ENCODE measurements around the gene KCNS1. TPM values are rescaled to one million over a fixed set of nuclear protein-coding genes. Genes with fewer than 3 reads are reported as not detected.
"Not testable (repeated sequence)": the region's sequence is repeated elsewhere in the genome, so short reads cannot be mapped to it uniquely, and the experiment has no call there.

The KCNS1 gene
- total RNA-seq, 1 experiment from 2014 or later = not detected

DNA sequence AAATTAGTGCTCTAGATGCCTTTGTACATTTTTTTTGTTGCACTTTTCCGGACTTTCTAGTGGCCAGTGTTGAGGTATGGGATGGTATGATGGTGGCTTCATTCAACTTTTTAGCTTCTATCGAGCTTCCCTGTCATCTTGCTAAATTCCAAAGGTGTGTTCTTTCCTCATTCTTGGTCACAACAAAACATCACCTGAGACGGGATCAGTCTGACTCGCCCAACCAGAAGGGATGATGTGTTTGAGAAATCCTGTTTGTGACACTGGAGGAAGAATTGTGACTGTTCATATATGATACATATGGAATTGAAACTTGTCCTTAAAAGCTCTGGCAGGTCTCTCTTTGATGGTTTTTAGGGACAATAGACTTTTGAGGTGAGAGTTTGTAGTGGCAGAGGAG, 33.8 kb downstream of the KCNS1 start:
- CTCF ChIA-PET = no interaction called here
- Histone ChIP-seq H3K79me2 (ENCODE audit: low read length) (peaks cover 16% of the 10 kb centered on the region), H3F3A (ENCODE audit: low read length, unreplicated experiment) (no peaks in the 10 kb centered on the region), H3K4me1 (ENCODE audit: insufficient read depth, low read length) (peaks cover 24% of the 10 kb centered on the region), H3K4me3 (ENCODE audit: low read length) (no peak overlapping the region), H2AFZ (ENCODE audit: low read length) (no peak overlapping the region), H3K9ac (ENCODE audit: low read length) (no peak overlapping the region), H3K27ac (ENCODE audit: low read length) (no peak overlapping the region), H3K36me3 (ENCODE audit: low read depth, low read length) (no peaks in the 10 kb centered on the region; the same call in 1 of the 2 replicates), H3K9me3 (ENCODE audit: low read length) (no peaks in the 10 kb centered on the region), H3K4me2 (ENCODE audit: low read length) (no peak overlapping the region), H4K20me1 (ENCODE audit: low read length) (no peaks in the 10 kb centered on the region), H3K9me2 (replicated peaks; ENCODE audit: low read length) (no peaks in the 10 kb centered on the region), H3K27me3 (ENCODE audit: low read length) (no peaks in the 10 kb centered on the region)
- TF ChIP-seq EZH2phosphoT487 (IDR thresholded peaks at IDR 0.05; ENCODE audit: borderline replicate concordance, low read length) = no peak
- TF ChIP-seq EZH2 (IDR thresholded peaks at IDR 0.05; ENCODE audit: low read length, unreplicated experiment) = no peak
- TF ChIP-seq, protein P1, sequence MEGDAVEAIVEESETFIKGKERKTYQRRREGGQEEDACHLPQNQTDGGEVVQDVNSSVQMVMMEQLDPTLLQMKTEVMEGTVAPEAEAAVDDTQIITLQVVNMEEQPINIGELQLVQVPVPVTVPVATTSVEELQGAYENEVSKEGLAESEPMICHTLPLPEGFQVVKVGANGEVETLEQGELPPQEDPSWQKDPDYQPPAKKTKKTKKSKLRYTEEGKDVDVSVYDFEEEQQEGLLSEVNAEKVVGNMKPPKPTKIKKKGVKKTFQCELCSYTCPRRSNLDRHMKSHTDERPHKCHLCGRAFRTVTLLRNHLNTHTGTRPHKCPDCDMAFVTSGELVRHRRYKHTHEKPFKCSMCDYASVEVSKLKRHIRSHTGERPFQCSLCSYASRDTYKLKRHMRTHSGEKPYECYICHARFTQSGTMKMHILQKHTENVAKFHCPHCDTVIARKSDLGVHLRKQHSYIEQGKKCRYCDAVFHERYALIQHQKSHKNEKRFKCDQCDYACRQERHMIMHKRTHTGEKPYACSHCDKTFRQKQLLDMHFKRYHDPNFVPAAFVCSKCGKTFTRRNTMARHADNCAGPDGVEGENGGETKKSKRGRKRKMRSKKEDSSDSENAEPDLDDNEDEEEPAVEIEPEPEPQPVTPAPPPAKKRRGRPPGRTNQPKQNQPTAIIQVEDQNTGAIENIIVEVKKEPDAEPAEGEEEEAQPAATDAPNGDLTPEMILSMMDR (conservative IDR thresholded peaks at IDR 0.05; ENCODE audit: low read depth, low read length) = no peak
- peak; percentile 44 for DNase-seq
- no TSS peak for BruUV-seq (replicated peaks)
- intact Hi-C loops (cut with micrococcal nuclease) = no loop called here
- POLR2A ChIA-PET (ENCODE audit: unreplicated experiment) = no interaction called here
- ATAC-seq = no peak

DNA sequence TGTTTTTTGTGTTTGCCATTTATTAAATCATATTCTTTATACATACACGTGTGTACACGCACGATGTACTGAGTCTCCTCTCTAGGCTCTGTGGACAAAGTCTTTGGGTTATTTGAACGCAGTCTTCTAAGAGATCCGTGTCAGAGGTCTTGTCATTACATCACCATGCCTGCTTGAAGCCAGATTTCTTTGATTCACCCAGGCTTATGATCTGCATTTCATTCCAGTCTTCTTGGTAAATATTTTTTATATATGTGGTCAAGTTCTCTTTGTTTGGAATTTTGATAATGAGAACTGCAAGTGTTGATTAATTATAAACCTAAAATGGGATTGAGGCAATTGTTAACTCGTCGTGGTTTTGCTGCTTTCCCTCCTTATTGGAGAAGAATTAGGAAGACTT, 34.6 kb downstream of the KCNS1 start:
- H3K9me3 ChIP-seq (ENCODE audit: low read length) = no peaks in the 10 kb centered on the region
- BruUV-seq (replicated peaks) = no TSS peak
- no peak overlapping the region for H3K4me3 ChIP-seq (ENCODE audit: low read length)
- no peaks in the 10 kb centered on the region; the same call in 1 of the 2 replicates for H3K36me3 ChIP-seq (ENCODE audit: low read depth, low read length)
- no peak for DNase-seq
- no peak for ATAC-seq
- H3K27ac ChIP-seq (ENCODE audit: low read length) = no peak overlapping the region
- peaks cover 16% of the 10 kb centered on the region for H3K79me2 ChIP-seq (ENCODE audit: low read length)
- ChIA-PET POLR2A (ENCODE audit: unreplicated experiment) (no interaction called here), CTCF (no interaction called here)
- no peak overlapping the region for H3K4me2 ChIP-seq (ENCODE audit: low read length)
- H3F3A ChIP-seq (ENCODE audit: low read length, unreplicated experiment) = no peaks in the 10 kb centered on the region
- H3K4me1 ChIP-seq (ENCODE audit: insufficient read depth, low read length) = peaks cover 31% of the 10 kb centered on the region
- no peaks in the 10 kb centered on the region for H3K9me2 ChIP-seq (replicated peaks; ENCODE audit: low read length)
- TF ChIP-seq EZH2 (IDR thresholded peaks at IDR 0.05; ENCODE audit: low read length, unreplicated experiment) = no peak
- TF ChIP-seq, protein P1 (conservative IDR thresholded peaks at IDR 0.05; ENCODE audit: low read depth, low read length) = no peak
- TF ChIP-seq EZH2phosphoT487 (IDR thresholded peaks at IDR 0.05; ENCODE audit: borderline replicate concordance, low read length) = no peak
- intact Hi-C loops (cut with micrococcal nuclease) = no loop called here
- no peak overlapping the region for H2AFZ ChIP-seq (ENCODE audit: low read length)
- H3K27me3 ChIP-seq (ENCODE audit: low read length) = no peaks in the 10 kb centered on the region
- H3K9ac ChIP-seq (ENCODE audit: low read length) = no peak overlapping the region
- no peaks in the 10 kb centered on the region for H4K20me1 ChIP-seq (ENCODE audit: low read length)

DNA sequence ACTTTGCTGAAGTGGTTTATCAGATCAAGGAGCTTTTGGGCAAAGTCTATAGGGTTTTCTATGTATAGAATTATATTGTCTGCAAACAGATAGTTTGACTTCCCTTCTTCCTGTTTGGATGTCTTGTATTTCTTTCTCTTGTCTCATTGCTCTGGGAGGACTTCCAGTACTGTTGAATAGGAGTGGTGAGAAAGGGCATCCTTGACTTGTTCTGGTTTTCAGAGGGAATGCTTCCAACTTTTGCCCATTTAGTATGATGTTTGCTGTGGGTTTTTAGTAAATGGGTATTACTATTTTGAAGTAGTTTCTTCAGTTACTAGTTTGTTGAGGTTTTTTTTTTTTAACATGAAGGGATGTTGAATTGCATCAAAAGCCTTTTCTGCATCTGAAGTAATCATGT, 36.1 kb downstream of the KCNS1 start:
- H3K4me1 ChIP-seq (ENCODE audit: insufficient read depth, low read length) = peaks cover 41% of the 10 kb centered on the region
- H4K20me1 ChIP-seq (ENCODE audit: low read length) = no peaks in the 10 kb centered on the region
- intact Hi-C loops (cut with micrococcal nuclease) = no loop called here
- CTCF ChIA-PET = no interaction called here
- H3K4me3 ChIP-seq (ENCODE audit: low read length) = no peak overlapping the region
- H3K79me2 ChIP-seq (ENCODE audit: low read length) = peaks cover 16% of the 10 kb centered on the region
- no peak overlapping the region for H3K9ac ChIP-seq (ENCODE audit: low read length)
- H3K9me2 ChIP-seq (replicated peaks; ENCODE audit: low read length) = no peaks in the 10 kb centered on the region
- TF ChIP-seq EZH2 (IDR thresholded peaks at IDR 0.05; ENCODE audit: low read length, unreplicated experiment) (no peak), EZH2phosphoT487 (IDR thresholded peaks at IDR 0.05; ENCODE audit: borderline replicate concordance, low read length) (no peak)
- TF ChIP-seq, protein P1 (conservative IDR thresholded peaks at IDR 0.05; ENCODE audit: low read depth, low read length) = no peak
- no peaks in the 10 kb centered on the region for H3F3A ChIP-seq (ENCODE audit: low read length, unreplicated experiment)
- no peak overlapping the region for H2AFZ ChIP-seq (ENCODE audit: low read length)
- no peak overlapping the region for H3K27ac ChIP-seq (ENCODE audit: low read length)
- ATAC-seq = no peak
- H3K36me3 ChIP-seq (ENCODE audit: low read depth, low read length) = no peaks in the 10 kb centered on the region; the same call in 1 of the 2 replicates
- H3K4me2 ChIP-seq (ENCODE audit: low read length) = no peak overlapping the region
- BruUV-seq (replicated peaks) = no TSS peak
- H3K27me3 ChIP-seq (ENCODE audit: low read length) = no peaks in the 10 kb centered on the region
- H3K9me3 ChIP-seq (ENCODE audit: low read length) = no peaks in the 10 kb centered on the region
- no peak for DNase-seq
- POLR2A ChIA-PET (ENCODE audit: unreplicated experiment) = no interaction called here

DNA sequence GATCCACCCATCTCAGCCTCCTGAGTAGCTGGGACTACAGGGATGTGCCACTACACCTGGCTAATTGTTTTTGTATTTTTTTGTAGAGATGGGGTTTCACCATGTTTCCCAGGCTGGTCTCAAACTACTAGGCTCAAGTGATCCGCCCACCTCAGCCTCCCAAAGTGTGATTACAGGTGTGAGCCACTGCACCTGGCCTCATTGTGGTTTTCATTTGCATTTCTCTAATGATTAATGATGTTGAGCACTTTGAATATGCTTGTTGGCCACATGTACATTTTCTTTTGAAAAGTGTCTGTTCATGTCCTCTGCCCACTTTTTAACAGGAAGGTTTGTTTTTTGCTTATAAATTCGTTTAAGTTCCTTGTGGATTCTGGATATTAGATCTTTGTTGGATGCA, 37.8 kb downstream of the KCNS1 start:
- DNase-seq; H3K9ac ChIP-seq (ENCODE audit: low read length); H3K4me2 ChIP-seq (ENCODE audit: low read length); intact Hi-C loops (cut with micrococcal nuclease); H3K27me3 ChIP-seq (ENCODE audit: low read length); ATAC-seq; POLR2A ChIA-PET (ENCODE audit: unreplicated experiment); H3K9me2 ChIP-seq (replicated peaks; ENCODE audit: low read length); H3F3A ChIP-seq (ENCODE audit: low read length, unreplicated experiment); H3K9me3 ChIP-seq (ENCODE audit: low read length); CTCF ChIA-PET; H2AFZ ChIP-seq (ENCODE audit: low read length); H3K36me3 ChIP-seq (ENCODE audit: low read depth, low read length); H4K20me1 ChIP-seq (ENCODE audit: low read length); H3K4me3 ChIP-seq (ENCODE audit: low read length); H3K27ac ChIP-seq (ENCODE audit: low read length); BruUV-seq (replicated peaks): not testable (repeated sequence)
- Histone ChIP-seq H3K79me2 (ENCODE audit: low read length) (peaks cover 16% of the 10 kb centered on the region), H3K4me1 (ENCODE audit: insufficient read depth, low read length) (peaks cover 52% of the 10 kb centered on the region)
